ENCODE data around the gene EFCAB5. TPM values are rescaled to one million over a fixed set of nuclear protein-coding genes. Genes with fewer than 3 reads are reported as not detected.

Gene EFCAB5
- polyA plus RNA-seq, 1 of the 3 experiments (the other 2 are of a cell fraction) = 0.05 TPM

DNA sequence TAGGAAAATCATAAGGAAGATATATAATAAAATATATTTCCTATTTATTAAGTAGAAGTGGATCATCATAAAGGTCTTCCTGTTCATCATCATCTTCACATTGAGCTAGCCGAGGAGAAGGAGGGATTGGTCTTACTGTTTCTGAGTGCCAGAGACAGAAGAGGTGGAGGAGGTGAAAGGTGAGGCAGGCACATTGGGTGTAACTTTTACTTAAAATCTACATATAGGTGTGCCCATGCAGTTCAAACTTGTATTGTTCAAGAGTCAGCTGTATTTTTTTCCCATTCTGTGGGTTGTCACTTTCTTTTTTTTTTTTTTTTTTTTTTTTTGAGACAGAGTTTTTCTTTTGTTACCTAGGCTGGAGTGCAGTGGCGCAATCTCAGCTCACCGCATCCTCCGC lies 210.0 kb downstream of the EFCAB5 start:
- H3K27ac ChIP-seq (ENCODE audit: low read depth in 2 of 2, low read length in 1 of 2) = no peak overlapping the region
- H3K9me2 ChIP-seq = no peaks in the 10 kb centered on the region
- WGBS (ENCODE audit: low lambda C conversion rate) = 98% methylated on average over 4 of the region's 4 CpGs
- H3K4me2 ChIP-seq = no peak overlapping the region
- no peak overlapping the region for H3K4me3 ChIP-seq (ENCODE audit: low read depth in 2 of 2, low read length in 1 of 2)
- H3K4me1 ChIP-seq (ENCODE audit: control insufficient read depth in 1 of 2, insufficient read depth in 2 of 2, low read depth in 1 of 2, low read length in 1 of 2) = no peaks in the 10 kb centered on the region
- no peak for DNase-seq
- H3K79me2 ChIP-seq (ENCODE audit: insufficient read depth) = peaks cover 97% of the 10 kb centered on the region
- H3K9ac ChIP-seq = no peak overlapping the region
- no peaks in the 10 kb centered on the region for H3K9me3 ChIP-seq
- H4K20me1 ChIP-seq (ENCODE audit: insufficient read depth) = no peaks in the 10 kb centered on the region; the same call in 1 of the 2 replicates
- CTCF ChIA-PET = interaction anchor here (1.9 kb wide), 1 partner anchor 26 kb away, joined by 6 read pairs; no protein-coding TSS in a partner anchor
- peaks cover 0 to 25% of the 10 kb centered on the region in 2 experiments for H3K36me3 ChIP-seq (replicated peaks in 1 of 2; ENCODE audit: control insufficient read depth in 1 of 2, insufficient read depth in 2 of 2, low read length in 1 of 2)
- no peak overlapping the region for H2AFZ ChIP-seq (ENCODE audit: low read depth)
- TF ChIP-seq RCOR1 (IDR thresholded peaks at IDR 0.05; ENCODE audit: low read length) = no peak
- TF ChIP-seq TCF12 (IDR thresholded peaks at IDR 0.05) = no peak
- no peak for TF ChIP-seq CTCF (IDR thresholded peaks at IDR 0.05)
- no peak for TF ChIP-seq GATA2 (CRISPR knock-in tag; IDR thresholded peaks at IDR 0.05)
- no peak for TF ChIP-seq FOXM1 (IDR thresholded peaks at IDR 0.05; ENCODE audit: low read depth)
- no peak for TF ChIP-seq FOXJ3 (CRISPR knock-in tag; IDR thresholded peaks at IDR 0.05)
- no peak for TF ChIP-seq RAD21 (IDR thresholded peaks at IDR 0.05; ENCODE audit: low read length)
- TF ChIP-seq TAF1 (IDR thresholded peaks at IDR 0.05; ENCODE audit: borderline replicate concordance, low read depth, low read length) = no peak
- no peak for TF ChIP-seq SIN3A (IDR thresholded peaks at IDR 0.05; ENCODE audit: borderline replicate concordance, low read depth, low read length)
- no peak for TF ChIP-seq RFX5 (IDR thresholded peaks at IDR 0.05; ENCODE audit: low read length)
- TF ChIP-seq, protein P1, sequence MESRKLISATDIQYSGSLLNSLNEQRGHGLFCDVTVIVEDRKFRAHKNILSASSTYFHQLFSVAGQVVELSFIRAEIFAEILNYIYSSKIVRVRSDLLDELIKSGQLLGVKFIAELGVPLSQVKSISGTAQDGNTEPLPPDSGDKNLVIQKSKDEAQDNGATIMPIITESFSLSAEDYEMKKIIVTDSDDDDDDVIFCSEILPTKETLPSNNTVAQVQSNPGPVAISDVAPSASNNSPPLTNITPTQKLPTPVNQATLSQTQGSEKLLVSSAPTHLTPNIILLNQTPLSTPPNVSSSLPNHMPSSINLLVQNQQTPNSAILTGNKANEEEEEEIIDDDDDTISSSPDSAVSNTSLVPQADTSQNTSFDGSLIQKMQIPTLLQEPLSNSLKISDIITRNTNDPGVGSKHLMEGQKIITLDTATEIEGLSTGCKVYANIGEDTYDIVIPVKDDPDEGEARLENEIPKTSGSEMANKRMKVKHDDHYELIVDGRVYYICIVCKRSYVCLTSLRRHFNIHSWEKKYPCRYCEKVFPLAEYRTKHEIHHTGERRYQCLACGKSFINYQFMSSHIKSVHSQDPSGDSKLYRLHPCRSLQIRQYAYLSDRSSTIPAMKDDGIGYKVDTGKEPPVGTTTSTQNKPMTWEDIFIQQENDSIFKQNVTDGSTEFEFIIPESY (IDR thresholded peaks at IDR 0.05; ENCODE audit: borderline replicate concordance, low read depth) = no peak
- TF ChIP-seq SMC3 (IDR thresholded peaks at IDR 0.05; ENCODE audit: low read depth, low read length) = no peak
- TF ChIP-seq CHD2 (IDR thresholded peaks at IDR 0.05; ENCODE audit: low read length, partially characterized antibody) = no peak
- TF ChIP-seq, protein P2, sequence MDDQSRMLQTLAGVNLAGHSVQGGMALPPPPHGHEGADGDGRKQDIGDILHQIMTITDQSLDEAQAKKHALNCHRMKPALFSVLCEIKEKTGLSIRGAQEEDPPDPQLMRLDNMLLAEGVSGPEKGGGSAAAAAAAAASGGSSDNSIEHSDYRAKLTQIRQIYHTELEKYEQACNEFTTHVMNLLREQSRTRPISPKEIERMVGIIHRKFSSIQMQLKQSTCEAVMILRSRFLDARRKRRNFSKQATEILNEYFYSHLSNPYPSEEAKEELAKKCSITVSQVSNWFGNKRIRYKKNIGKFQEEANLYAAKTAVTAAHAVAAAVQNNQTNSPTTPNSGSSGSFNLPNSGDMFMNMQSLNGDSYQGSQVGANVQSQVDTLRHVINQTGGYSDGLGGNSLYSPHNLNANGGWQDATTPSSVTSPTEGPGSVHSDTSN (IDR thresholded peaks at IDR 0.05) = no peak
- TF ChIP-seq, protein P3, sequence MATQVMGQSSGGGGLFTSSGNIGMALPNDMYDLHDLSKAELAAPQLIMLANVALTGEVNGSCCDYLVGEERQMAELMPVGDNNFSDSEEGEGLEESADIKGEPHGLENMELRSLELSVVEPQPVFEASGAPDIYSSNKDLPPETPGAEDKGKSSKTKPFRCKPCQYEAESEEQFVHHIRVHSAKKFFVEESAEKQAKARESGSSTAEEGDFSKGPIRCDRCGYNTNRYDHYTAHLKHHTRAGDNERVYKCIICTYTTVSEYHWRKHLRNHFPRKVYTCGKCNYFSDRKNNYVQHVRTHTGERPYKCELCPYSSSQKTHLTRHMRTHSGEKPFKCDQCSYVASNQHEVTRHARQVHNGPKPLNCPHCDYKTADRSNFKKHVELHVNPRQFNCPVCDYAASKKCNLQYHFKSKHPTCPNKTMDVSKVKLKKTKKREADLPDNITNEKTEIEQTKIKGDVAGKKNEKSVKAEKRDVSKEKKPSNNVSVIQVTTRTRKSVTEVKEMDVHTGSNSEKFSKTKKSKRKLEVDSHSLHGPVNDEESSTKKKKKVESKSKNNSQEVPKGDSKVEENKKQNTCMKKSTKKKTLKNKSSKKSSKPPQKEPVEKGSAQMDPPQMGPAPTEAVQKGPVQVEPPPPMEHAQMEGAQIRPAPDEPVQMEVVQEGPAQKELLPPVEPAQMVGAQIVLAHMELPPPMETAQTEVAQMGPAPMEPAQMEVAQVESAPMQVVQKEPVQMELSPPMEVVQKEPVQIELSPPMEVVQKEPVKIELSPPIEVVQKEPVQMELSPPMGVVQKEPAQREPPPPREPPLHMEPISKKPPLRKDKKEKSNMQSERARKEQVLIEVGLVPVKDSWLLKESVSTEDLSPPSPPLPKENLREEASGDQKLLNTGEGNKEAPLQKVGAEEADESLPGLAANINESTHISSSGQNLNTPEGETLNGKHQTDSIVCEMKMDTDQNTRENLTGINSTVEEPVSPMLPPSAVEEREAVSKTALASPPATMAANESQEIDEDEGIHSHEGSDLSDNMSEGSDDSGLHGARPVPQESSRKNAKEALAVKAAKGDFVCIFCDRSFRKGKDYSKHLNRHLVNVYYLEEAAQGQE (IDR thresholded peaks at IDR 0.05; ENCODE audit: low read depth, low read length) = no peak
- no peak for TF ChIP-seq POLR2AphosphoS5 (IDR thresholded peaks at IDR 0.05; ENCODE audit: low read depth, low read length)
- TF ChIP-seq TEAD4 (IDR thresholded peaks at IDR 0.05; ENCODE audit: borderline replicate concordance, insufficient read depth) = no peak
- TF ChIP-seq NRF1 (IDR thresholded peaks at IDR 0.05; ENCODE audit: low read depth, low read length) = no peak
- no peak for TF ChIP-seq IRF3 (IDR thresholded peaks at IDR 0.05; ENCODE audit: low read depth, low read length)
- no peaks in the 10 kb centered on the region for H3K27me3 ChIP-seq (ENCODE audit: insufficient read depth)
- POLR2A ChIA-PET = no interaction called here
- H3F3A ChIP-seq (replicated peaks; ENCODE audit: insufficient read depth) = peaks cover 19% of the 10 kb centered on the region
